ENCODE data around the gene PRR23E.

Gene PRR23E

GRCh38 chr3:127185268-127185667 lies 7.7 kb upstream of the PRR23E start:
- no peak for DNase-seq (ENCODE audit: low read depth)

GRCh38 chr3:127185962-127186674 lies 6.8 kb upstream of the PRR23E start:
- DNase-seq (ENCODE audit: low read depth) = no peak

GRCh38 chr3:127187316-127187715 lies 5.6 kb upstream of the PRR23E start:
- no peak for DNase-seq (ENCODE audit: low read depth)

- DNase-seq (ENCODE audit: low read depth) = no peak
Measured at GRCh38 chr3:127193341-127193740, 410 bp downstream of the PRR23E start.

- no peak for DNase-seq (ENCODE audit: low read depth)
Measured at GRCh38 chr3:127193775-127194174, 844 bp downstream of the PRR23E start.

- no peak for DNase-seq (ENCODE audit: low read depth)
Measured at GRCh38 chr3:127194601-127195187, 1.8 kb downstream of the PRR23E start.

GRCh38 chr3:127195417-127195816 lies 2.5 kb downstream of the PRR23E start:
- no peak for DNase-seq (ENCODE audit: low read depth)

- no peak for DNase-seq (ENCODE audit: low read depth)
Measured at GRCh38 chr3:127196002-127196401, 3.1 kb downstream of the PRR23E start.

GRCh38 chr3:127196466-127197299 lies 3.8 kb downstream of the PRR23E start:
- DNase-seq (ENCODE audit: low read depth) = no peak

GRCh38 chr3:127197300-127198189 lies 4.6 kb downstream of the PRR23E start:
- DNase-seq (ENCODE audit: low read depth) = no peak

- no peak for DNase-seq (ENCODE audit: low read depth)
Measured at GRCh38 chr3:127200086-127200691, 7.3 kb downstream of the PRR23E start.

- DNase-seq (ENCODE audit: low read depth) = no peak
Measured at GRCh38 chr3:127203024-127203423, 10.1 kb downstream of the PRR23E start.

GRCh38 chr3:127204841-127205582 lies 12.1 kb downstream of the PRR23E start:
- DNase-seq (ENCODE audit: low read depth) = no peak

GRCh38 chr3:127206154-127206553 lies 13.2 kb downstream of the PRR23E start:
- DNase-seq (ENCODE audit: low read depth) = no peak

- DNase-seq (ENCODE audit: low read depth) = no peak
Measured at GRCh38 chr3:127206611-127207516, 13.9 kb downstream of the PRR23E start.

GRCh38 chr3:127207727-127208482 lies 15.0 kb downstream of the PRR23E start:
- DNase-seq (ENCODE audit: low read depth) = no peak

GRCh38 chr3:127208483-127209100 lies 15.7 kb downstream of the PRR23E start:
- DNase-seq (ENCODE audit: low read depth) = no peak

- DNase-seq (ENCODE audit: low read depth) = no peak
Measured at GRCh38 chr3:127209155-127209839, 16.4 kb downstream of the PRR23E start.

Measured in GM04504 (cell line).